GM12872 (cell line): ENCODE data around the gene SMTNL2.

ENCODE experiments used
- TF ChIP-seq, protein P1 (sequence below): IDR thresholded peaks from 3 replicates; pipeline ENCODE4 v1.5.1; 2011; ENCODE audit warnings: low read depth, mild to moderate bottlenecking, low read length, moderate library complexity; ENCODE audit not compliant: insufficient read depth

SMTNL2 gene

DNA sequence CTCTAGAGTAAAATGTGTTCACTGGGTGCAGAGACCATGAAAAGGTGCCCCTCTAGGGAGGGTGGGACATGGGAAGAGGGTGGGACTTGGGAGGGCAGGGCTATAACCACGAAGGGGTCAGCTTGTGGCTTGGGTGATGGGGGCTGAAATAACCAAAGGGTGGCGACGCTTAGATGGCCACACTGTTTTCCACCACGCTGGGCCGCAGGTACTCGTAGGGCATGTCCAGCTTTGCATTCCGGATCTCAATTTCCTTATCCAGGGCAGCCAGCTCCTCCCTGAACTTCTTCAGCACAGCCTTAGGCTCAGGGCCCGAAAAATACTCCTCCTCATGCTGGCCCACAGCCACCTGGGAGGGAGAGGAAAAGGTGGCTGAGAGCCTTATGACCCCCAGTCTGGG lies 47.1 kb downstream of the SMTNL2 start:
- TF ChIP-seq, protein P1, sequence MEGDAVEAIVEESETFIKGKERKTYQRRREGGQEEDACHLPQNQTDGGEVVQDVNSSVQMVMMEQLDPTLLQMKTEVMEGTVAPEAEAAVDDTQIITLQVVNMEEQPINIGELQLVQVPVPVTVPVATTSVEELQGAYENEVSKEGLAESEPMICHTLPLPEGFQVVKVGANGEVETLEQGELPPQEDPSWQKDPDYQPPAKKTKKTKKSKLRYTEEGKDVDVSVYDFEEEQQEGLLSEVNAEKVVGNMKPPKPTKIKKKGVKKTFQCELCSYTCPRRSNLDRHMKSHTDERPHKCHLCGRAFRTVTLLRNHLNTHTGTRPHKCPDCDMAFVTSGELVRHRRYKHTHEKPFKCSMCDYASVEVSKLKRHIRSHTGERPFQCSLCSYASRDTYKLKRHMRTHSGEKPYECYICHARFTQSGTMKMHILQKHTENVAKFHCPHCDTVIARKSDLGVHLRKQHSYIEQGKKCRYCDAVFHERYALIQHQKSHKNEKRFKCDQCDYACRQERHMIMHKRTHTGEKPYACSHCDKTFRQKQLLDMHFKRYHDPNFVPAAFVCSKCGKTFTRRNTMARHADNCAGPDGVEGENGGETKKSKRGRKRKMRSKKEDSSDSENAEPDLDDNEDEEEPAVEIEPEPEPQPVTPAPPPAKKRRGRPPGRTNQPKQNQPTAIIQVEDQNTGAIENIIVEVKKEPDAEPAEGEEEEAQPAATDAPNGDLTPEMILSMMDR, result no peak

DNA sequence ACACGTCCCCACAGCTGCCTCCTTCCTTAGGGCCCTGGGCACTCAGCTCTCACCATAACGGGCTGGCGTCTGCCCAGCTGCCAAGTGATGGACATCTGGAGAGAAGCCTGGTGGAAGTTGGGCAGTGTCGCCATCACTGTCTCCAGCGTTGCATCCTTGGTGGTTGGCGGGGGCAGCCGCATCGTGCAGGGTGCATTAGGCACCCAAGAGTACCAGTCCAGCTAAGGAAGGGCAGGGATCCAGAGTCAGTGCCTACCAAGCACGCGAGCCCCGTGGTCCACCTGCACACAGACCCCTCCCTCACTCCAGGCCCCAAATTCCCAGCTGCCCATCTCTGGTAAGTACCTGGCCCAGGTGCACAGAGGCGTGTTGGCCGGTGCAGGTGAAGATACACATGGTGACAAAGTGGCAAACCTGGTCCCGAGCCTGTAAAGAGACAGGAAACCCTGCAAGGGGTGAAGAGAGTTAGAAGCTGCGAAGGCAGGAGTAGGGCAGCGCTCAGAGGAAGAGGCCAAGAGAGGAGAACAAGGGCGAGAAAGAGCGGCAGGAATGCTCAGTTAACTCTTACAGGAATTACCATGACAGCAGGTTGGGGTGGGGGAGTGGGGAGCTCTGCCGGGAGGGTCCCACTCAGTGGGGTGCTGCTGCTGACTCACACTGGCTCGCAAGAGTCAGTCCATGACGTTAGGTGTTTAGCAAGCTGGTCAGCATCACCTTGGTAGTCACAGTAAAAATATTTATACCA lies 47.7 kb downstream of the SMTNL2 start:
- TF ChIP-seq, protein P1, result no peak

DNA sequence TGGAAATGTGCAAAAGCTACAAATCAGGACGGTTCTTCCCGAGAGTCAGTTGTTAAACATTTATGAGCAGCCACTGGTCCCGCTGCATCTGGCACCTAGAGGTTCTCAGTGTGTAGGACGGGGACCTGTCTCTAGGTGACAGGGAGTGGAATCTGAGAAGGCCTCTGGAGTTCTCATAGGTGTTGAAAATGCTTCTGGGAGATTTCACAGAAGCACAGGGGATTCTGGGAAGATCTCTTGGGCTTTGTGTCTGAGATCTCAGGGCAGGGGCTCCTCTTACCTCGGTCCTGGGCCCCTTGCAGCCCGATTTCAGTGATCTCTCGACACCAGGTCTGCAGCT lies 48.2 kb downstream of the SMTNL2 start:
- TF ChIP-seq, protein P1, result no peak

DNA sequence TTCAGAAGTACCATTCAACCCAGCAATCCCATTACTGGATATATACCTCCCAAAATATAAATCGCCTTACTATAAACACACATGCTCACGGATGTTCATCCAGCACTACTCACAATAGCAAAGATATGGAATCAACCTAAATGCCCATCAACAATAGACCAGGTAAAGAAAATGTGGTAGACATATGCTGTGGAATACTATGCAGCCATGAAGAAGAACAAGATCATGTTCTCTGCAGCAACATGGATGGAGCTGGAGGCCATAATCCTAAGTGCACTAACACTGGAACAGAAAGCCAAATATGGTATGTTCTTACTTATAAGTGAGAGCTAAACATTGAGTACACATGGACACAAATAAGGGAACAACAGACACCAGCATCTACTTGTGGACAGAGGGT lies 49.3 kb downstream of the SMTNL2 start:
- TF ChIP-seq, protein P1, result no peak

DNA sequence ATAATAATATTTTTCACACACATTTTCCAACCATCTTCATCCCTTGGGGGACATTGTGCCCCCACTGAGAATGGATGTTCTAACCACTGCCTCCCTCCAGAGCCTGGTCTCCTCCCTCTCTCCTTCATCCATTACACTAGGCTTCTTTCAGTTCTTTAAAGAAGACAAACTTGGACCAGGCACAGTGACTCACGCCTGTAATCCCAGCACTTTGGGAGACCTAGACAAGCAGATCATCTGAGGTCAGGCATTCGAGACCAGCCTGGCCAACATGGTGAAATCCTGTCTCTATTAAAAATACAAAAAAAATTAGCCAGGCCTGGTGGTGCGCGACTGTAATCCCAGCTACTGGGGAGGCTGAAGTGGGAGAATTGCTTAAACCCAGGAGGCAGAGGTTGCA lies 50.6 kb downstream of the SMTNL2 start:
- TF ChIP-seq, protein P1, result no peak

DNA sequence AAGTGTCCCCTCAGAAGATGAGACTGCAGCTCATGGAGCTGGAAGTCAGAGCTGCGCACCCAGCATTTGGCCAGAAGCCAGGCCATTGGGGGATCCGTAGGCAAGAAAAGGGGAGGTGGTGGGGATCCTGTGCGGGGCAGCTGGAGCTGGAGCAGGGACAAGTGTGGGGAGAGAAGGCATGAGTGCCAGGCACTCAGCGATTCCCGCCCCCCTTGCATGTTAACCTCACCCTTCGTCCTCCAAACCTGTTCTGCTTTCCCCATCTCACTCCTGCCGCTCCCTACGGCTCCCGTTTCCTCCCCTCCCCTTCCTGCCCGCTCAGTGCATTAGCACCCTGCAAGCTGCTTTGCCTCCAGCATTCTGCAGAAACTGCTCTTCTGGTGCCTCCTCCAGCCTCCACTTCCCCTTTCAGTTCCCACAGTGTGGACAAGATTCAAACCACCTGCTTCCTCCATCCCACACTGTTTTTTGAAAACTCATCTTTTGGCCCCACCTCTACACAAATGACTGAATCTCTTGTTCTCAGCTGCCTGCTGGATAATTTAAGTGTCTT lies 51.6 kb downstream of the SMTNL2 start:
- TF ChIP-seq, protein P1, result no peak

DNA sequence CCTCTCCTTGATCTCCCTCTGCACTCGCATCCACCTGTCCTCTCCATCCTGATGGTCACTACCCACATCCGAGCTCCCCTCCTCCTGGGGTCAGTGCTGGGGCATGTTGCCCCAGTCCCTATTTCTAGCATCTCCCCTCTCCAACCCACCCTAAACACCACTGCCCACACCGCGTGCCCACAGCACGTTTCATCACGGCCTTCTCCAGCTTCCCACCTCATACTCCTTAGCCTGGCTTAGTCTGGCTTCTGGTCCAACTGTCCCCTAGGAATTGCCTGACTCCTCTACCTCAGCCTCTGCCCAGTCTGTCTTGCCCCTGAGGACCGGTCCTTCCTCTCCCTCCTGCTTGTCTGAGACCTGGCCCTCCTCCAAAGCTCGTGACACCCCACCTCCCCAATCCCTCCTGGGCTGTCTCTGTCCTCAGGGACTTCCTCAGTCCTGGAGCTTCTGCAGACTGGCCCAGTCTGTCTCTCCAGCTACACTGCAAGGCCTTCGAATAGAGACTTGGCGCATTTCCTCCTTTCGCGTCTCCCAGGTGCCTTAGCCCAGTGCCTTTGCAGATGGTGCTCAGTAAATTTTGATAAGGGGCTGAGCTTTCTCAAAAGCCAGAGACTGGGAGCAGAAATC lies 52.3 kb downstream of the SMTNL2 start:
- TF ChIP-seq, protein P1, result no peak
